ENCODE measurements around the gene TNS3. TPM values are rescaled to one million over a fixed set of nuclear protein-coding genes. Genes with fewer than 3 reads are reported as not detected.

TNS3 gene
- total and polyA plus RNA-seq, 10 donors, result 17.7 to 247 (median 147) TPM

DNA sequence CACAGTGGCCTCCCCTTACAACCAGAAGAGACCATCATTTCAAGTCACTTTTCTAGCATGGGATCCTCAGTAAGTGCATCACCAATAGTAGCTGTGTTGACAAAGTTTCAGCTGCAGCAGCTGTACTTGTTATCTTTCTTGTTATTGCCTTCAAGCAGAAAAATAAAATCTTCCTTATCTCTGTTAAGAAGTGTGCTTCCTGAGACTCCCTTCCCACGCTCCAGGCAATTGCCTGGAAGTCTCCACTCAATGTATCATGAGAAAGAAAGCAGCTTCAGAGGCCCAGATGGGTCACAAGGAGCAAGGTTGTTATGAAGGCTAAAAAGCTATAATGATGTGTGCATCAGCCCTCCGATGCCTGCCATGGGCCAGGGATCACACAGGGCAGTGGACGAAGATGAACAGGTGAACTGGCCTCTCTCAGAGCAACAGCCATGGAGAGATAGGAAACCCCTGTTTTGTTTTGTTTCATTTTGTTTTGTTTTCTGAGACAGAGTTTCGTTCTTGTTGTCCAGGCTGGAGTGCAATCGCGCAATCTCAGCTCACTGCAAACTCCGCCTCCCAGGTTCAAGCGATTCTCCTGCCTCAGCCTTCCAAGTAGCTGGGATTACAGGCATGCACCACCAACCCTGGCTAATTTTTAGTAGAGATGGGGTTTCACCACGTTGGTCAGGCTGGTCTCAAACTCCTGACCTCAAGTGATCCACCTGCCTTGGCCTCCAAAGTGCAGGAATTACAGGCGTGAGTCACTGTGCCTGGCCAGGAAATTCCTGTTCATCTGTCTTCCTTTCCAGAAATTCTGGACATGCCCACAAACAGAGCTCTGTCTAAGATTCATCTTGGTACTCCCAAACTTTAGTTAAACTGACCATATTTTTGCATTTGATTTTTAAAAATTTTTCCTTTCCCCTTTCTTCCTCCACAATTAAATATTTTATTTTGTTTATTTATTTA lies 340.5 kb downstream of the TNS3 start:
- Histone ChIP-seq H3K27me3 (replicated peaks in 1 of 7) (no peaks in the 10 kb centered on the region), H3K27ac (no peak overlapping the region), H3K4me1 (no peaks in the 10 kb centered on the region), H3K4me3 (no peak overlapping the region), H3K9me3 (no peaks in the 10 kb centered on the region), H3K36me3 (no peaks in the 10 kb centered on the region)
- TF ChIP-seq POLR2AphosphoS5 (IDR thresholded peaks at IDR 0.05) (no peak), POLR2A (IDR thresholded peaks at IDR 0.05) (no peak)
- TF ChIP-seq, protein P1, sequence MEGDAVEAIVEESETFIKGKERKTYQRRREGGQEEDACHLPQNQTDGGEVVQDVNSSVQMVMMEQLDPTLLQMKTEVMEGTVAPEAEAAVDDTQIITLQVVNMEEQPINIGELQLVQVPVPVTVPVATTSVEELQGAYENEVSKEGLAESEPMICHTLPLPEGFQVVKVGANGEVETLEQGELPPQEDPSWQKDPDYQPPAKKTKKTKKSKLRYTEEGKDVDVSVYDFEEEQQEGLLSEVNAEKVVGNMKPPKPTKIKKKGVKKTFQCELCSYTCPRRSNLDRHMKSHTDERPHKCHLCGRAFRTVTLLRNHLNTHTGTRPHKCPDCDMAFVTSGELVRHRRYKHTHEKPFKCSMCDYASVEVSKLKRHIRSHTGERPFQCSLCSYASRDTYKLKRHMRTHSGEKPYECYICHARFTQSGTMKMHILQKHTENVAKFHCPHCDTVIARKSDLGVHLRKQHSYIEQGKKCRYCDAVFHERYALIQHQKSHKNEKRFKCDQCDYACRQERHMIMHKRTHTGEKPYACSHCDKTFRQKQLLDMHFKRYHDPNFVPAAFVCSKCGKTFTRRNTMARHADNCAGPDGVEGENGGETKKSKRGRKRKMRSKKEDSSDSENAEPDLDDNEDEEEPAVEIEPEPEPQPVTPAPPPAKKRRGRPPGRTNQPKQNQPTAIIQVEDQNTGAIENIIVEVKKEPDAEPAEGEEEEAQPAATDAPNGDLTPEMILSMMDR (IDR thresholded peaks at IDR 0.05 in 8 of 11, conservative IDR thresholded peaks at IDR 0.05 in 3 of 11), result no peak
- 70 to 81% (median 79%) methylated on average over 10 of the region's 10 CpGs for WGBS, 5 donors
- DNase-seq, result no peak
- intact Hi-C loops (cut with DNase I; ENCODE audit: low total_unique reads), result no loop called here

DNA sequence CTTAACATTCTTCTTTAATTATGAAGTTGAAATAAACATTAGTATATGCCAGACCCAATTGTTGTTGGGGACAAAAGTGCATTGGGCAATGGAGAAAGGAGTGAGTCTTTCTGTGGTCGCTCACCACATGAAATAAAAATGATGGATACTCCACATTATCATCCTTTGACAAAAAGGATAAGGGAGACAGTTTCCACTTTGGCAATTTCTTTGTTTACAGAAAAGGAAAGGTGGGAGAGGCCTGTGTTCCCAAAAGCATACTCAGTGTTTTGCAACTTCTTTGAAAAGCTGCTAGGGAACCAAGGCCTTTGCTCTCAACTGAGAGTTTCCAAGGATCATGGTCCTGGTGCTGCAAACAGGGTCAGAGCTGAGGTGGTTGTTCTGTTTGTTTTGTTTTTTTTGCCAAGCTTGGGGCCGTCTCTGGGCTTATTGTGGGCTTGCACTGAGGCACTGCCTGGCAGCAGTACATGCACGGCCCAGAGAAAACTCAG lies 341.9 kb downstream of the TNS3 start:
- H3K4me1 ChIP-seq, result no peaks in the 10 kb centered on the region
- WGBS, 5 donors, result 77 to 92% (median 80%) methylated on average over 3 of the region's 3 CpGs

DNA sequence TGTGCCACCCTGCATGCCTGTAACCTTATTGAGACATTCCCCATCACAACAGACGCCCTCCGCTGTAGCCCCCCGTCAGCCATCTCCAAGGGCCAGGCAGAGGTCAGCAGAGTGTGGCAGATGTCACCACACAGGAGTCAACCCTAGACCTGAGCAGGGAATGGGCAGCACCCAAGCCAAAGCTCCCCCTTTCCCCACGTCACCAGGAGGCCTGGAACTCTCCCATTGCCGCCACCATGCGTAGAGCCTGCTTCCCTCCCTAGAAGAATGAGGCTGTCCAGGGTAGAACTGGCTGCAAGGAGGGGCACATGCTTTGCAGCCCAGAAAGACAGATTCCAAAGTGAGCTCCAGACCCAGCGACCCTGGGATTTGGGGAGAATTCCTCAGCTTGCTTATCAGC lies 342.9 kb downstream of the TNS3 start:
- intact Hi-C loops (cut with DNase I; ENCODE audit: low total_unique reads), result no loop called here
- no peak overlapping the region for H3K27ac ChIP-seq
- H3K36me3 ChIP-seq, result no peaks in the 10 kb centered on the region
- H3K27me3 ChIP-seq (replicated peaks in 1 of 7), result no peaks in the 10 kb centered on the region
- no peak for DNase-seq
- TF ChIP-seq, protein P1 (IDR thresholded peaks at IDR 0.05 in 8 of 11, conservative IDR thresholded peaks at IDR 0.05 in 3 of 11), result no peak
- no peak for TF ChIP-seq POLR2A (IDR thresholded peaks at IDR 0.05)
- TF ChIP-seq POLR2AphosphoS5 (IDR thresholded peaks at IDR 0.05), result no peak
- H3K9me3 ChIP-seq, result no peaks in the 10 kb centered on the region
- WGBS, 5 donors, result 81 to 92% (median 83%) methylated on average over 7 of the region's 7 CpGs
- H3K4me3 ChIP-seq, result no peak overlapping the region
- no peaks in the 10 kb centered on the region for H3K4me1 ChIP-seq

More for the DNA sequence above, 341.9 kb downstream of the TNS3 start:
- H3K27ac ChIP-seq, result no peak overlapping the region
- TF ChIP-seq POLR2A (IDR thresholded peaks at IDR 0.05) (no peak), POLR2AphosphoS5 (IDR thresholded peaks at IDR 0.05) (no peak)
- TF ChIP-seq, protein P1 (IDR thresholded peaks at IDR 0.05 in 8 of 11, conservative IDR thresholded peaks at IDR 0.05 in 3 of 11), result no peak
- H3K4me3 ChIP-seq, result no peak overlapping the region
- no peaks in the 10 kb centered on the region for H3K36me3 ChIP-seq
- H3K27me3 ChIP-seq (replicated peaks in 1 of 7), result no peaks in the 10 kb centered on the region
- H3K9me3 ChIP-seq, result no peaks in the 10 kb centered on the region
- DNase-seq, result no peak
- intact Hi-C loops (cut with DNase I; ENCODE audit: low total_unique reads), result no loop called here

DNA sequence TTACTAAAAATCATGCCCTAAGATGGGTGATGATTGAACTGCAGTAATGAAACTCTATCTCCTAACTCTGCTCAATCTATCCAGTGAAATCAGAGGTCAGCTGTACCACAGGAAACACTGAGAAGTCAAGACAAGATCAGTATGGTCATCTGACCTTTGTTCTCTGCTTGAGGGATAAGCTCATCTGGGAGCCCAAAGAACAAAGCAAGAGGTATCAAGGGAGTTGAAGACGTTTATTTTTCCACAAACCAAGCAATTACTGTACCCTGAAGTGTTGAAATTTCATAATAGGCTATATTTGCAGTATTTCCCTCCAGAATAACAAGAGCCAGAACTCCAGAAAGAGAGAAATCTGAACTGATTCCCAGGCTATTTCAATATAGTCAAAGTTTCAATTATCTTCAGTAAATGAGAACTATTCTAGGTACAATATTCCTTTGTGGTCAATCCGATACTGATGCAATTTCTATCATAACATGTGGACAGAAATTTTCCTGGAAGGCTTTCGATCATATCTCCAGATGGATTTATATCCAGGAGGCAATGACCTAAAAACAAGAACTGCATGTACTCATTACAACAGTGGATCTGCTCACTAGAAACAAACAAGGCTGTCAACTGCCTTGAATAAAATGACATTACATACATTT lies 345.3 kb downstream of the TNS3 start:
- TF ChIP-seq POLR2A (IDR thresholded peaks at IDR 0.05), result no peak
- TF ChIP-seq, protein P1 (IDR thresholded peaks at IDR 0.05 in 8 of 11, conservative IDR thresholded peaks at IDR 0.05 in 3 of 11), result no peak
- TF ChIP-seq POLR2AphosphoS5 (IDR thresholded peaks at IDR 0.05), result no peak

More for the DNA sequence above, 345.3 kb downstream of the TNS3 start:
- H3K36me3 ChIP-seq, result no peaks in the 10 kb centered on the region
- no peaks in the 10 kb centered on the region for H3K9me3 ChIP-seq
- H3K4me1 ChIP-seq, result no peaks in the 10 kb centered on the region
- DNase-seq, result no peak
- no peak overlapping the region for H3K4me3 ChIP-seq
- no peaks in the 10 kb centered on the region for H3K27me3 ChIP-seq (replicated peaks in 1 of 7)
- no peak overlapping the region for H3K27ac ChIP-seq
- WGBS, 5 donors, result 73 to 83% (median 82%) methylated on average over 3 of the region's 3 CpGs
- intact Hi-C loops (cut with DNase I; ENCODE audit: low total_unique reads), result no loop called here

All from spleen (tissue), 11 donors.